Body of pancreas (tissue), 4 donors: Measurements from ENCODE around the gene NMT2.

Experiments
- CTCF ChIP-seq, 7 experiments: fragments of 450-650 bp in 4 of 7; fragments of 200-600 bp in 3 of 7; sonication (generic) in 3 of 7; IDR thresholded peaks; one replicate each; pipeline ENCODE4 v1.5.1; 2016 to 2019; ENCODE audit warnings: antibody characterized with exemption in 7 of 7
- POLR2A ChIP-seq, 3 donors: fragments of 450-650 bp; IDR thresholded peaks; one replicate each; pipeline ENCODE4 v1.6.1; 2016; ENCODE audit warnings: antibody characterized with exemption in 3 of 3, mild to moderate bottlenecking in 2 of 3

GRCh38 chr10:15122477-15123030 is 45.9 kb downstream of the NMT2 start:
- TF ChIP-seq POLR2A (IDR thresholded peaks at IDR 0.05) (no peak), CTCF (IDR thresholded peaks at IDR 0.05) (no peak)
